Stimulated activated CD4-positive, alpha-beta T cell treated with anti-CD3 and anti-CD28 coated beads, TNF-alpha, amount 100 ng/mL, for 24 hours (primary cell): Measurements from ENCODE around the gene PCGF3.
"Not testable (repeated sequence)": the region's sequence is repeated elsewhere in the genome, so short reads cannot be mapped to it uniquely, and the experiment has no call there.

ENCODE experiments used
- DNase-seq, 3 experiments: peaks; one replicate each; pipeline ENCODE4 v3.0.0-alpha.2; 2020; ENCODE audit warnings: low read depth in 3 of 3

Gene PCGF3

DNA sequence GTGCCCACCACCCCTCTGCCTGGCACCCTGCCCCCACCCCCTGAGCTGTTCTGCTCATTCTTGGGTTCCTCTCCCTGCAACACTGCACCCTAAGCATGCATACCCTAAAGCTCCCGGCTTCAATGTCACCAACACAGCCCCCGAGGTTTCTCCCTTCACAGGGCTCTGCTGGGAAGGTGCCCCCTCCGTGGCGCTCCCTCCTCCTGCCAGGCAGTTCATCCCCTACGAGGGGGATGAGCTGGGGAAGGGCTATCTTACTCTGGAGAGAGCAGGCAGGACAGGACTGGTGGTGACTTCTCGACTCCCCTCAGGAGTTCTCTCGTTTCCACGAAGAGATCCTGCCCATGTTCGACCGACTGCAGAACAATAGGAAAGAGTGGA lies 38.1 kb upstream of the PCGF3 start:
- DNase-seq, result no peak

DNA sequence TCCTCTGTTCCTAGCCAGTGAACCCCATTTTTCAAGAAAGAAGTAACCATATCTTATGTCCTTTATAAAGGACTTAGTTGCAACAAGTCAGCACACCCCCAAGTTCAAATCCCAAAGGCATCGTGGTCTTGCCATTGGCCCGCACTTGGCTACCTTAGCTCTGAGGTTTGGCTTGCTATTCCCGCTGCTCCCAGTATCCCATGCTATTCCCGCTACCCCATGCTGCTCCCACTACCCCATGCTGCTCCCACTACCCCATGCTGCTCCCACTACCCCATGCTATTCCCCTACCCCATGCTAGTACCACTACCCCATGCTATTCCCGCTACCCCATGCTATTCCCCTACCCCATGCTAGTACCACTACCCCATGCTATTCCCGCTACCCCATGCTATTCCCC lies 37.4 kb upstream of the PCGF3 start:
- DNase-seq, result not testable (repeated sequence)

DNA sequence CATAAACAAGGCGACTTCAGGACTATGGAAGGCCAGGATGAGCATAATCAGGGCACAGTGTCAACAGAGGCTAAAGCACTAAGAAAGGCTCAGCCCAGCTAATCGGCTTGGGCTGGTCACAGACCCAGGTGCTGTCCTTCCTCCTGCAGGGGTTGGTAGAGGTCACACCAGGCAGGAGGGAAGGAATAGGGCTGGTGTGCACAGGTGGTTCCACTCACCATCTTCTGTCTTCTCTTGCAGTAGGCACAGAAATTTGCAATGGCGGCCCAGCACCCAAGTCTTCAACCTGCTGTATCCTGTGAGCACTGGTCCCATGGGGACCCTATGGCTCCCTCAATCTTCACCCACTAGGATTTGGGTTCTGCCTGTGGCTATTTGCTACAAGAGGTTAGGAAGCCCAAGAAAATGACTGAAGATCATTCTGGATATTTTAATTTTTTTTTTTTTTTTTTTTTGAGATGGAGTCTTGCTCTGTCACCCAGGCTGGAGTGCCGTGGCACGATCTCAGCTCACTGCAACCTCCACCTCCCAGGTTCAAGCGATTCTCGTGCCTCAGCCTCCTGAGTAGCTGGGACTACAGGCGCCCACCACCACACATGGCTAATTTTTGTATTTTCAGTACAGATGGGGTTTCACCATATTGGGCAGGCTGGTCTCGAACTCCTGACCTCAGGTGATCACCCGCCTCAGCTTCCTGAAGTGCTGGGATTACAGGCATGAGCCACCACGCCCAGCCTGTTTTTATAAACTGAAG lies 35.6 kb upstream of the PCGF3 start:
- not testable (repeated sequence) for DNase-seq

DNA sequence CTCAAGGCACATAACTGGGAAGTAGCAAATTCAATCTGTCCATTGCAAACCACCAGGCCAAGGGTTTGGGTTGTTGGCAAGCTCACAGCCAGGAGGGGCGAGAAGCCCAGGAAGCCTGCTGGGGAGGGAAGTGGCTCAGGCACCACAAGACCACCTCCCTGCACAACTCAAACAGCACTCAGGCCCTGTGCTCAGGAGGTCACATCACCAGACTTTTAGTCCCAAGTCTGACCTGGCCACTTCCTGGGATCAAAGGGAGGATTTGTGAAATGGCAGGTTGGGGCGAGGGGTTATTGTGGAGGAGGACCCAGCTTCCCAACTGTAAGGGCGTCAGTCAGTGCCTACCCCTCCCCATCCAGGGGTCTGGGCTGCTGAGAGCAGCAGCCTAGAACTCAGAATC lies 33.9 kb upstream of the PCGF3 start:
- no peak for DNase-seq

DNA sequence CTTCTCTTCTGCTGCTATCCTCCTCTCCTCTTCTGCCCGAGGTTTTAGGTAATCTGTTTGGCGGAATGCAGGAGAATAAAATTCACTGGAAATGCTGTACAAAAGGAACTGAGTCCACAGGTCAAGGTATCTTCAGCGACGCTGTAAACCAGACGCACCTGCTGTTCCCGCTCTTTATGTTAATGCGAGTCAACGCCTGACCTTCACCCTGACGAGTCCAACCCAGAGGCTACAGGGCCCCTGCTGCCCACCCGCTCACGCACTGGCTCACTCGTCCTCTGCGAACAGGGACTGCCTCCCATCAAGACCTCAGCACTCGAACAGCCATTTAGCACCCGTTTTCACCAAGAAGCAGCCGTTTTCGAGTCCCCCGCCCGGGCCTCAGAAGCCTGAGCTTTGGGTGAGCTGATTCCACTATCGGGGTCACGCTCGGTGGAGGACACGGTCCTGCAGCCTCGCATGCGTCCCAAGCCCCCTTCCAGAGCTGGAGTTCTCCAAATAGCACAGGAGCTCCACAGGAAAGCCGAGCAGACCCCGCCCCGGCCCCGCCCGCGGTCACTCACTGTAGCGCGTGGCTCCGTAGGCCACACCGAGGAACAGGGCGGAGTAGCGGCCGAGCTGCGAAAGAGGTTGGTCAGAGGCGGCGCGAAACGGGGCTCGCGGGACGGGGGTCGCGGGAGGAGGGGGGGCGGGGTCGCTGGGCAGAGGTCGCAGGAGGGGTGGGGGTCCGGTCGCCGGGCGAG lies 32.1 kb upstream of the PCGF3 start:
- DNase-seq, result no peak

DNA sequence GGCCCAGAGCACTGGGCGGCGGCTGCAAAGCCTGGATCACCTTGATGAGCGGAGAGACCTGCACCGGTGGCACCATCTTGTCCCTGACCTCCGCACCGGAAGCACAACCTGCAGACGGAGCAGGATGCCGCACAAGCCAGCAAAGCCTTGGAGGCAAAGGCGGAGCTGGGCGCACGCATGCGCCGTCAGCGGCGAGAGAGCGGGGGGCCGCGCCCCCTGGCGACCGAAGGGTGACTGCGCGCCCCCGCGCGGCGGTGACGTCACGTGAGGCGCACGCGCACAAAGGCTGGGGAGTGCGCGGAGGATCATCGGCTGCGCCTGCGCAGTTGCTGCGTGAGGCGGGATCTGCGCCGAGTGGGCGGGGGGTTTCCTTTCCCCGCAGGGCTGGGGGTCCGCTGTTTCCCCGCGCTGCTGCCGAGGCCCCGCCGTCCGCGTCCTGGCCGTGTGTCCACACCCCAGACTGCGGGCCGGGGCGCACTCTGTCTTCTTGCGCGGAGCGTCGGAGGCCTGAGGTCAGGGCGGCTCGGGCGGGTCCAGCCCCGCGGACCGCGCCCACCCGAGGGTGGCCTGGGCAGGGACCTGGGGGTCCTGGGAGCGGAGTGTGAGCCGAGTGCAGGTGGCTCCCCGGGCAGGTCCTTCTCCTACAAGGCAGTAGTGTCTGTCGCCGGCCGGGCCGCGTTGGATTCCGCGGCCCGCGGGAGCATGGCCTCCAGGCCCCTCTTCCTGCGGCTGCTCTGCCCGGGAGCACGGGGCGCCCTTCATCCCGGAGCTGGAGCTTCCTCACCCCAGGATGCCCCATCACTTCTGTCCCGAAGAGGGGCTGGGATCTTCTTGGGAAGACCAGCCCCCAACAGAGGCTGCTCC lies 31.2 kb upstream of the PCGF3 start, which contains the start of the genes ATP5ME and MYL5:
TSS of gene ATP5ME (minus strand) at position 105 of the 864 bp plus-strand sequence. CDS start at position 76, 29 bp downstream.
TSS of gene MYL5 (plus strand) at position 371 of the 864 bp plus-strand sequence. CDS start 3,485 bp downstream, outside the sequence.
- peak; percentile 94 to 95 (median 94) for DNase-seq

DNA sequence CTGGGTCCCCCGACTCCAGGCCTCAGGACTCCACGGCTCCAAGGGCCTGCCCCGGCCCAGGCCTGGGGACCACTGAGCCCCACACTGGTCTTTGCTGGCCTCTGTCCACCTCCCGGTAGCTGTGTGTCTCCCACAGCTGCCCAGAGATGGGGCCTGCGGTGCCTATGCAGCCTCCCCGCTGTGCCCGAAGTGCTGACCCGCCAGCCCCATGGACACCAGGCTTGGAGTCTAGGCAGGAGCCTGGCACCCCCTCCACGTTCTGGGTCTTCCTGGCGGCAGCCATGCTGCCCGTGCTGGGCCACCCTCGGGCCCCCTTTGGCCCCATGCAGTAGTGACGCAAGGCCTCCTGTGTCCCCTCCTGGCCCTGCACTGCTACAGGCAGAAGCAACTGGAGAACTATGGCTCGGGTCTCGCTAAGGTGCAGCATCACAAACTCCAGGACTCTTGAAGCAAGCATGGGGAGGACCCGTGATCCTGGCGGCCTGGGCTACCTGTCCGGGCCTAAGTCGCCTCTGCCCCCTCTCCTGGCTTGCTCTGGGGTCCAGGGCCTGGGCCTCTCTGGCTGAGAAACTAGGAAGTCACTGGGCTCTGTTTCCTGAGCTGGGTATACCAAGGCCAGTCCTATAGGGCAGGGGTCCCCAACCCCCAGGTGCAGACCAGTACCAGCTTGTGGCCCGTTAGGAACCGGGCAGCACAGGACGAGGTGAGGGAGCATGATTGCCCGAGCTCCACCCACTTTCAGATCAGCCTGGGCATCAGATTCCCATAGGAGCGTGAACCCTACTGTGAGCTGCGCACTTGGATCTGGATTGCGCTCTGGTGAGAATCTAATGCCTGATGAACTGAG lies 30.4 kb upstream of the PCGF3 start:
- no peak for DNase-seq

DNA sequence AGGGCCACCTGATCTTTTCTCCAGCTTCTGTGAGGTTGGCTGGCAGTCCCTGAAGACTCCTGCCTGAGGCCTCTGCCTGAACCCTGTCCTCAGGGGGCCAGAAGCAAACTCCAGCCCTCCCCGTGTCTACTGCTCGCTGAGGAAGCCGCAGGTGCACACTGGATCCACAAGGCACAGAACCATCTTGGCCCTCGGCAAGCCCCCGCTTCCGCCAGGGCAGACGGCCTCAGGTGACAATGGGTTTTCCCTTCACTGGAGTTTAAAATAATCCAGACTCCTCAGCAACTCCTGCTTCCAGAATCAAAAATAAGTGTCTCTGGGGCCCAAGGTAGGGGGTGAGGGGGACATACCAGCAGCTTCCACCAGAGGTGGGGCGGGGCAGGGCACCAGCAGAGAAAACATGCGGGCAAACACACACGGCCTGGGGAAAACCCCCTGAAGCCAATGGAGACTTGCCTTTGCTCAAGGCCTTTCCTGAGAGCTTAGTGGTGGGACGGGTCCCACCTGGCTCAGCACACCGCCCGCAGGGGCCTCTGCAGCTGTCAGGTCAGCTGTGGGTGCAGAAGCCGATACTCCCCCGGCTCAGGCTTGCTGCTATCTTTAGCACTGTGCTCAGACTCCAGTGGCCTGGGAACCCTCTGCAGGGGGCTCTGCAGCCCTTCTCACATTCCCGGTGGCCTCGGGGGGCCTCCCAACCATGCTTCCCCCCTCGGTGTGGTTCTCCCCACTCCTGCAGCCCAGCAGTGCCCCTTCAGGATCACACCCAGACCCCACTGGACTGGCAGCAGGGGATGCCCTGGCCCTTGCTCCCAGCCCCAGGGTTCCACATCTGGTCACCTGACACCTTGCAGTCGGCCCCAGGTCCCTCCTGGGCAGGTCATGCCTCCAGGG lies 29.4 kb upstream of the PCGF3 start:
- no peak for DNase-seq

DNA sequence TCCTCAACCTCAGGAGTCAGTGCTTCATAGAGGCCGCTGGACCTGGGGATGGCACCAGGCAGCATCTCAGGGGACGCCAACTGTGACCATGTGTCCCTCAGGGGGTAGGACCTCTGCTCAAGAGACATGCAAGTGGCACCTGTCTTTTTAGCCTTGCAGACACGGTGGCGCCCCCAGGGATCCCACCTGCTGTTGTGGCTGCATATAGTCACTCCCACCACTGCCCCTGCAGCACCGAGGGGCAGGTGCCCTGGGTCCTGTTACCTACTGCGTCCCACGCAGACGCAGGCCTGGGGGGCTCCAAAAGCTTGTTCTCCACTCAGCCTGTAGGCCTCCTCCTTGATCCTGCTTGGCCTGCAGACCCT lies 28.8 kb upstream of the PCGF3 start:
- DNase-seq, result no peak

DNA sequence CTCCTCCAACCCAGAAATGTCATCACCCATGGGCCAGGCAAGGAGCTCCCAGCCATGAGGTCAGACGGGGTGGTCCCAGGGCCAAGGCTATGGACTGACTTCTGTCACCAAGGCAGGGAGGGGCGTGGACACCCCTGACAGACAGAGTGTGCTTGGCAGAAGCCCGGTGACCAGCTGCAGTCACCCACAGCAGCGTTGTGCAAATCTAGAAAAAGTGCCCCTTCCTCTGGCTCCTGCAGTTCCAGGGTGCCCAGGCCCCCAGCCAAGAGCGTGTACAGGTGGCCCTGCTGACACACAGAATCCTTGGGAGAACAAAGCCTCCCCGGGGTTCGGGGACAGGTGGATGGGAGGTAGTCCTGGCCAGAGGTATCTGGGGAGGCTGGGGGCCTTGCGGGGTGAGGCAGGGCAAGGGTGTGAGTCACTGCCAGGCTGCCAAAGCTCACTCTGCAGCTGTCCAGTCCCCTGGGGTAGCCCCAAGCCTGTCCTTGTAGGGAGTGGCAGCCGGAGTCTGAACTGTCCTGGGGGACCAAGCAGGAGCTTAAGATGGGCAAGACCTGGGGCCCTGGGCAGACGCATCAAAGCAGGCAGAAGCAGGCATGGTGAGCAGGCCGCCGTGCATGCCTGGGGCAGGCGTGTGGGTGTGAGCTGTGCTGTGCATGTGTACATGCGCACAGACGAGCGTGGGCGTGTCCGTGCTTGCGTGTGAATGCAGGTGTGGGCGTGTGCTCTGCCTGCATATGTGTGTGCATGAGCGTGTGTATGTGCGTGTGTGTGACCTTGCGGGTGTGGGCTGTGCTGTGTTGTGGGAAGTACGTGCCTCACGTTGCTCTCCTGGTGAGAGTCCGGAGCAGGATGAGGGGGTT lies 28.0 kb upstream of the PCGF3 start:
- DNase-seq, result peak in 1 of 3 experiments; percentile 41

DNA sequence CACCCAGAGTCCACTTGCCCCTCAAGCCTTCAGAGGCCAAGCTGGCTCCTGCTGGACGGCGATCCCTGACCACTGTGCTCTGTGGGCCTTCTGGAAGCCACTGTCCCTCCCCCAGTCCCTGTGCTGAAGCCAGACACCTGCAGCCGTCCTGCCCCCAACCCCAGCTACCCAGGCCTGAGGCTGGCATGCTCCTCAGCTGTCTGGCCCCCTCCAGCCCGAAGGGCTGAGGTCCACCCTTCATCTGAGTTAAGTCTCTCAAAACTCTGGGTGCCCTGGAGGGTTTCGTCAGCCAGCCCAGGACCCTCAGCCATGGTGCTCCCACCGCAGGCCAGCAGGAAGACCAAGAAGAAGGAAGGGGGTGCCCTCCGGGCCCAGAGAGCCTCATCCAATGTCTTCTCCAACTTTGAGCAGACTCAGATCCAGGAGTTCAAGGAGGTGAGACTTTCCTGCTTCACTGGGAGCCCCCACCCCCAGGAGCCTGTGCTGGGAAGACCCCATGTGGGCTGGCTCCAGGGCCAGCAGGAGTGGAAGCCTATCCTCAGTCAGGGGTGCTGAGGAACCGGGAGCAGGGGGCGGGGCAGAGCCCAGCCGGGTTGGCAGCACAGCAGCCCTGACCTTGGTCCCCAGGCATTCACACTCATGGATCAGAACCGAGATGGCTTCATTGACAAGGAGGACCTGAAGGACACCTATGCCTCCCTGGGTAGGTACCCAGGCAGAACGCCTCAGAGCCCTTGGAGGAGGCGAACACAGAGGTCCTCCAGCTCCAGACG lies 27.1 kb upstream of the PCGF3 start:
- no peak for DNase-seq

DNA sequence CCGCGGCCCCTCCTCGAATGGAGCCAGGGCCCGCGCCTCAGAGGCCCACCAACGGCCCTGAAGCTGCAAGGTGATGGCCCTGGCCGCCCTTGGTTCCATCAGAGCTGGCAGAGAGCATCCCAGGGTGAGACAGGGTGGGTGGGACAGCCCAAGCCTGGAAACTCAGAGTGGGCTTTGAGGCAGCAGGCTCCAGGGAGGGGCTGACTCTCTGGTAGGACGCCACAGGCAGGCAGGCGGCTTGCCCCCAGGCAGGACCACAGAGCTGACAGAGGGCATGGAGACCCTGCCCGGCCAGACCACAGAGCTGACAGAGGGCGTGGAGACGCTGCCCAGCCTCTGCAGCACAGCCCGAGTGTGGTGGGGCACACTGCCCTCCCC lies 26.5 kb upstream of the PCGF3 start:
- no peak for DNase-seq

DNA sequence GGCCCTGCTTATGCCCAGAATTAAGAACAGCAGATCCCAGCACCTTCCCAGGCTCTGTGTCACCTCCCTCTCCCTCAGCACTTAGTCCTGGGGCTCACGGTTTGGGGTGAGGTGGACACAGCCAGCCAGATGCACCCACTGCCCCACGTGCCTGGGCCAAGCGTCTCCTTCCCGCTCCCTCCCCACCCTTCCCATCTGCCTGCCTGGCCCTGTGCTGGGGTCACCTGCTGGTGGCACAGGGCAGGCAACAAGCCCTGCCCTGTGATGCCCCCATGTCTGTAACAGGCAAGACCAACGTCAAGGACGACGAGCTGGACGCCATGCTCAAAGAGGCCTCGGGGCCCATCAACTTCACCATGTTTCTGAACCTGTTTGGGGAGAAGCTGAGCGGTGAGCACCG lies 26.0 kb upstream of the PCGF3 start:
- no peak for DNase-seq

DNA sequence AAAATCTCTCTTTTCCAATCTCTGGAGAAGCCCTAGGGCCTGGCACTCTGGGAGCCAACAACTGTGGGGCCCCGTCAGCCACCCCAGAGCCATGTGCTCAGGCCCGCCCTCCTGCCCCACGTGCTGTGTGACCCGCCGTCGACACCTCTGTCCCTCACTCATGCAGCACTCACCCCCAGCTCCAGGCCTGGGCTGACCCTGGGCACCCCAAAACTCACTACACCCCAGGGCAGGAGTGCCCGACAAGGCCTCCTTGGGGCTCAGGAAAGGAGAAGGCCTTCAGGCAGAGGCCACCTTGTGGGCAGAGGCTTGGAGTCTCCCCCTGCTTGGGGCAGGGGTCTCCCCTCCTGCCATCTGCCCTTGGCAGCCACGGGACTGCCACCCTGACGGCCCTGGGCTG lies 25.5 kb upstream of the PCGF3 start:
- no peak for DNase-seq

DNA sequence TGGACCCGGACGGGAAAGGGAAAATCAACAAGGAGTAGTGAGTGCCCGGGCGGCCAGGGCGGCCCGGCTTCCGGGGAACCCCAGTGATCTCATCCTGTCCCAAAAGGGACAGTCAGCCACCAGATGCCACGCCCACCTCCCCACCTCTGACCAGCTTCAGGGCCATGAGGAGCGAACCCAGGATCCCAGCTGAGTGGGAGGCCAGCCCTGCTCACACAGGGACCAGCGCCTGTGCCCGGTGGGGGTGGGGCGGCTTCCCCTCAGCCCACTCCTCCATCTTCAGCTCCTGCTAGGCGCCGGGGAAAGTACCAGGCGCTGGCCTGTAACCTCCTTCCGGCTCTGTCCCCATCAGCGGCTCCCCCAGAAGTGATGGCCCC lies 25.1 kb upstream of the PCGF3 start:
- no peak for DNase-seq

DNA sequence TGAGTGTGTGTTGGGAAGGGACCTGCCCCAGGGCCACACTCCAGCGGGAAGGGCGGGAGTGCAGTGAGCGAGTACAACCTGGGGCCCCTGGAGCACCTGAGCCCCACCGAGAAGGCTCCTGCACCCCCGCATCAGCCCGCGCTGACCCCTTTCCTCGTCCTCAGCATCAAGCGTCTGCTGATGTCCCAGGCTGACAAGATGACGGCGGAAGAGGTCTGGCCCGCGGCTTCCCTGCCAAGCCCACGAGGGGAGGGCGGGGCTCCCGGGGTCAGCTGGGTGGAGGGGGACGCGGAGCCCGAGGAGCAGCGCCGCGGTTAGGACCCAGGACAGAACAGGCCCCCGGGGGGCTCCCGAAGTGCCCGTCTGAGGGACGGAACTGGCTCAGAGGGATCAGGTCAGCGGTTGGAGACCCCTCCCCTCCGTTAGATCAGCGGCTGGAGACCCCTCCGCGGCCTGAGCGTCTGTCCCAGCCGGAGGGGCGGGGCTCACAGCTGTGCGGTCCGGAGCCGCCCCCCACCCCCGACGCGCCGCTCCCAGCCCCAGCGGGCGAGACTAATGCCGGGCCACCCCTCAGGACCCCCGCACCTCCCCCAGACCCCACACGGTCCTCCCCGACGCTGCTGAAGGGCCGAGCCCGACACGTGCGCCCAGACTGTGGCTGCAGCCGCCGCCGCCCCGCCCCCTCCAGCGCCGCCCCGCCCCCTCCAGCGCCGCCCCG lies 24.5 kb upstream of the PCGF3 start:
- DNase-seq, result no peak

DNA sequence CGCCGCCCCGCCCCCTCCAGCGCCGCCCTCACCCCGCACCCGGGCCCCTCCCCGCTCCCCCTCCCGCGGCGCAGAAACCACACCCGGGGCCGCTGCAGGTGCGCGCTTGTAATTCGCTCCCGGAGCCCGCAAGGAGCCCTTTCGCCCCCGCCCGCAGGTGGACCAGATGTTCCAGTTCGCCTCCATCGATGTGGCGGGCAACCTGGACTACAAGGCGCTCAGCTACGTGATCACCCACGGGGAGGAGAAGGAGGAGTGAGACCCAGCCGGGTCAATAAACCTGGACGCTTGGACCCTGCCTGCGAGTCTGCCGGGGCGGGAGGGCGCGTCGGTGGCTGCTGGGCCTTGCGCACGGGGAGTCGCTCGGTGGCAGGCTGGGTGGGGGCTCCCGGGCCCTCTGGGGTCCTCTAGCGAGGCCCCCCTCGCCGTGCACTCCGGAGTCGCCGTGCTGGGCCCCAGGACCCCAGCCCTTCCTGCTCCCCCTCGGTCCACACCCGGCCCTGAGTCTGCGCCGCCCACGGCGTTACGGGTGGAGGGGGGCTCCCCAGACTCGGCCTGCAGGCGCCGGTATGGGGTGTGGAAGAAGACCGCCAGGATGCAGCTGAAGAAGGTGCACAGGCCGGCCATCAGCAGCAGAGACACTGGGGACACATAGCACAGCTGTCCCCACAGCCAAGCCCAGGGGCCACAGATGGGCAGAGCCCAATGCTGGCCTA lies 23.7 kb upstream of the PCGF3 start:
- DNase-seq, result no peak
